ENCODE data around the gene ALCAM.

Gene ALCAM

GRCh38 chr3:105516972-105517371, 150.3 kb downstream of the ALCAM start:
- DNase-seq: peak in 1 of 2 donors; percentile 21
- Histone ChIP-seq H3K9me3 (ENCODE audit: insufficient read depth, low read depth, low read length) (no peaks in the 10 kb centered on the region), H3K79me1 (ENCODE audit: low read length) (no peaks in the 10 kb centered on the region), H3K14ac (ENCODE audit: low read length) (no peak overlapping the region), H2BK5ac (ENCODE audit: low read depth, low read length, poor library complexity) (no peak overlapping the region), H3K23ac (ENCODE audit: low read length) (no peak overlapping the region), H4K12ac (ENCODE audit: low read depth, low read length) (no peak overlapping the region), H2BK12ac (ENCODE audit: low read length) (no peak overlapping the region), H4K91ac (ENCODE audit: low read depth, low read length) (no peak overlapping the region), H3K18ac (ENCODE audit: low read length) (no peak overlapping the region), H3K79me2 (ENCODE audit: control insufficient read depth, insufficient read depth, low read length, poor library complexity) (no peaks in the 10 kb centered on the region), H2BK120ac (ENCODE audit: insufficient read depth, low read length, poor library complexity) (no peak overlapping the region), H4K8ac (ENCODE audit: low read depth, low read length) (no peak overlapping the region), H3K27ac (ENCODE audit: low read depth, low read length) (no peak overlapping the region), H3K4ac (ENCODE audit: low read depth, low read length) (no peak overlapping the region), H3K4me2 (ENCODE audit: low read length) (no peak overlapping the region), H3K9ac (ENCODE audit: low read length) (no peak overlapping the region), H3K36me3 (ENCODE audit: control insufficient read depth in 1 of 2, insufficient read depth in 2 of 2, low read length in 2 of 2) (no peaks in the 10 kb centered on the region), H2AK5ac (ENCODE audit: low read length) (no peak overlapping the region), H3K4me3 (ENCODE audit: low read depth, low read length) (no peak overlapping the region), H3K27me3 (ENCODE audit: insufficient read depth, low read length) (no peaks in the 10 kb centered on the region), H2AFZ (ENCODE audit: insufficient read depth, low read length, poor library complexity) (no peak overlapping the region), H3K4me1 (ENCODE audit: control insufficient read depth in 1 of 2, insufficient read depth in 2 of 2, low read length in 2 of 2) (no peaks in the 10 kb centered on the region)
- WGBS (ENCODE audit: extremely low coverage, insufficient coverage, insufficient read length): no CpG with 5 or more reads among the region's 6 CpGs

GRCh38 chr3:105518203-105518602, 151.5 kb downstream of the ALCAM start:
- H3K4me1 ChIP-seq (ENCODE audit: control insufficient read depth in 1 of 2, insufficient read depth in 2 of 2, low read length in 2 of 2): no peaks in the 10 kb centered on the region
- no peak overlapping the region for H4K12ac ChIP-seq (ENCODE audit: low read depth, low read length)
- no peak overlapping the region for H4K91ac ChIP-seq (ENCODE audit: low read depth, low read length)
- H2AK5ac ChIP-seq (ENCODE audit: low read length): no peak overlapping the region
- H4K8ac ChIP-seq (ENCODE audit: low read depth, low read length): no peak overlapping the region
- no peaks in the 10 kb centered on the region for H3K79me2 ChIP-seq (ENCODE audit: control insufficient read depth, insufficient read depth, low read length, poor library complexity)
- no peak for DNase-seq
- H3K4me3 ChIP-seq (ENCODE audit: low read depth, low read length): no peak overlapping the region
- no peak overlapping the region for H3K9ac ChIP-seq (ENCODE audit: low read length)
- no peaks in the 10 kb centered on the region for H3K36me3 ChIP-seq (ENCODE audit: control insufficient read depth in 1 of 2, insufficient read depth in 2 of 2, low read length in 2 of 2)
- H3K18ac ChIP-seq (ENCODE audit: low read length): no peak overlapping the region
- H3K4ac ChIP-seq (ENCODE audit: low read depth, low read length): no peak overlapping the region
- H2BK120ac ChIP-seq (ENCODE audit: insufficient read depth, low read length, poor library complexity): no peak overlapping the region
- H3K14ac ChIP-seq (ENCODE audit: low read length): no peak overlapping the region
- H3K9me3 ChIP-seq (ENCODE audit: insufficient read depth, low read depth, low read length): no peaks in the 10 kb centered on the region
- no peak overlapping the region for H2BK5ac ChIP-seq (ENCODE audit: low read depth, low read length, poor library complexity)
- no peak overlapping the region for H3K23ac ChIP-seq (ENCODE audit: low read length)
- no peaks in the 10 kb centered on the region for H3K79me1 ChIP-seq (ENCODE audit: low read length)
- no peak overlapping the region for H3K27ac ChIP-seq (ENCODE audit: low read depth, low read length)
- no peak overlapping the region for H2AFZ ChIP-seq (ENCODE audit: insufficient read depth, low read length, poor library complexity)
- no peak overlapping the region for H3K4me2 ChIP-seq (ENCODE audit: low read length)
- no peak overlapping the region for H2BK12ac ChIP-seq (ENCODE audit: low read length)
- H3K27me3 ChIP-seq (ENCODE audit: insufficient read depth, low read length): no peaks in the 10 kb centered on the region

GRCh38 chr3:105518806-105519418, 152.2 kb downstream of the ALCAM start:
- no peak overlapping the region for H4K12ac ChIP-seq (ENCODE audit: low read depth, low read length)
- H3K14ac ChIP-seq (ENCODE audit: low read length): no peak overlapping the region
- no peak overlapping the region for H3K4me3 ChIP-seq (ENCODE audit: low read depth, low read length)
- H2AFZ ChIP-seq (ENCODE audit: insufficient read depth, low read length, poor library complexity): no peak overlapping the region
- no peak overlapping the region for H4K8ac ChIP-seq (ENCODE audit: low read depth, low read length)
- H3K36me3 ChIP-seq (ENCODE audit: control insufficient read depth in 1 of 2, insufficient read depth in 2 of 2, low read length in 2 of 2): no peaks in the 10 kb centered on the region
- no peak overlapping the region for H2AK5ac ChIP-seq (ENCODE audit: low read length)
- H3K27ac ChIP-seq (ENCODE audit: low read depth, low read length): no peak overlapping the region
- no peaks in the 10 kb centered on the region for H3K27me3 ChIP-seq (ENCODE audit: insufficient read depth, low read length)
- no peak overlapping the region for H3K4me2 ChIP-seq (ENCODE audit: low read length)
- H2BK120ac ChIP-seq (ENCODE audit: insufficient read depth, low read length, poor library complexity): no peak overlapping the region
- H3K4ac ChIP-seq (ENCODE audit: low read depth, low read length): no peak overlapping the region
- H3K79me2 ChIP-seq (ENCODE audit: control insufficient read depth, insufficient read depth, low read length, poor library complexity): no peaks in the 10 kb centered on the region
- H3K23ac ChIP-seq (ENCODE audit: low read length): no peak overlapping the region
- no peak overlapping the region for H3K18ac ChIP-seq (ENCODE audit: low read length)
- peak; percentile 28 to 89 for DNase-seq
- no peak overlapping the region for H4K91ac ChIP-seq (ENCODE audit: low read depth, low read length)
- H3K9ac ChIP-seq (ENCODE audit: low read length): no peak overlapping the region
- no peaks in the 10 kb centered on the region for H3K4me1 ChIP-seq (ENCODE audit: control insufficient read depth in 1 of 2, insufficient read depth in 2 of 2, low read length in 2 of 2)
- no peaks in the 10 kb centered on the region for H3K79me1 ChIP-seq (ENCODE audit: low read length)
- H2BK5ac ChIP-seq (ENCODE audit: low read depth, low read length, poor library complexity): no peak overlapping the region
- H3K9me3 ChIP-seq (ENCODE audit: insufficient read depth, low read depth, low read length): no peaks in the 10 kb centered on the region
- no CpG with 5 or more reads among the region's 4 CpGs for WGBS (ENCODE audit: extremely low coverage, insufficient coverage, insufficient read length)
- H2BK12ac ChIP-seq (ENCODE audit: low read length): no peak overlapping the region

DNA sequence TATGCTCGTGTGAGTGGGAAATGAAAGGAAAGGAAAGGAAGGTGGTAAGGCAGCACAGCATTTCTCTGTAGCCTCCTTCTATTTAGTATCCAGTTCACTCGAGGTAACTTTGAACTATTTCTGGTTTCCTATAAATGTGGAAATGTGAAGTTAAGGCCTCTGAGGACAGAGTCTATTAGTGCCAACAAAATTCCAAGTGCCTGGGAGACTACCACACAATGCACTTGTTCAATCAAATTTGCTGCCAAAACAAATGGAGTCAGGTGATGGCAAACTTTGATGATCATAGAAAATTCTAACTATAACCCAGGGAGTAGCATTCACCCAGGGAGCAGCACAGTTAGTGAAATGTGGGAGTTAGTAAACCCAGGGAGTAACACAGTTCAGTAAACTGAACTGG, 155.1 kb downstream of the ALCAM start:
- no peaks in the 10 kb centered on the region for H3K79me2 ChIP-seq (ENCODE audit: control insufficient read depth, insufficient read depth, low read length, poor library complexity)
- no peak overlapping the region for H2AFZ ChIP-seq (ENCODE audit: insufficient read depth, low read length, poor library complexity)
- H3K9ac ChIP-seq (ENCODE audit: low read length): no peak overlapping the region
- no peak overlapping the region for H2AK5ac ChIP-seq (ENCODE audit: low read length)
- no peak overlapping the region for H3K4me3 ChIP-seq (ENCODE audit: low read depth, low read length)
- H3K27ac ChIP-seq (ENCODE audit: low read depth, low read length): no peak overlapping the region
- no peaks in the 10 kb centered on the region for H3K36me3 ChIP-seq (ENCODE audit: control insufficient read depth in 1 of 2, insufficient read depth in 2 of 2, low read length in 2 of 2)
- no peak overlapping the region for H3K18ac ChIP-seq (ENCODE audit: low read length)
- H4K91ac ChIP-seq (ENCODE audit: low read depth, low read length): no peak overlapping the region
- DNase-seq: no peak
- no CpG with 5 or more reads among the region's 2 CpGs for WGBS (ENCODE audit: extremely low coverage, insufficient coverage, insufficient read length)
- no peaks in the 10 kb centered on the region for H3K4me1 ChIP-seq (ENCODE audit: control insufficient read depth in 1 of 2, insufficient read depth in 2 of 2, low read length in 2 of 2)
- H2BK12ac ChIP-seq (ENCODE audit: low read length): no peak overlapping the region
- no peaks in the 10 kb centered on the region for H3K27me3 ChIP-seq (ENCODE audit: insufficient read depth, low read length)
- H3K14ac ChIP-seq (ENCODE audit: low read length): no peak overlapping the region
- H2BK5ac ChIP-seq (ENCODE audit: low read depth, low read length, poor library complexity): no peak overlapping the region
- no peak overlapping the region for H3K4ac ChIP-seq (ENCODE audit: low read depth, low read length)
- no peak overlapping the region for H4K8ac ChIP-seq (ENCODE audit: low read depth, low read length)
- H3K79me1 ChIP-seq (ENCODE audit: low read length): no peaks in the 10 kb centered on the region
- H3K4me2 ChIP-seq (ENCODE audit: low read length): no peak overlapping the region
- H4K12ac ChIP-seq (ENCODE audit: low read depth, low read length): no peak overlapping the region
- no peak overlapping the region for H2BK120ac ChIP-seq (ENCODE audit: insufficient read depth, low read length, poor library complexity)
- no peak overlapping the region for H3K23ac ChIP-seq (ENCODE audit: low read length)
- H3K9me3 ChIP-seq (ENCODE audit: insufficient read depth, low read depth, low read length): no peaks in the 10 kb centered on the region

All from trophoblast cell (in vitro differentiated cells and primary cell).